Right cardiac atrium (tissue), 5 donors: ENCODE results near the gene KRT5. TPM values are rescaled to one million over a fixed set of nuclear protein-coding genes. Genes with fewer than 3 reads are reported as not detected.
A peak's percentile ranks its signal among the peaks of the same experiment; 100 is the strongest.

Source experiments
- ATAC-seq, 2 donors: fragments of 200-7000 bp; cut with Tn5 transposase; one replicate each; pipeline versions ENCODE4 v1.8.0 to v1.9.1; 2020; ENCODE audit warnings: moderate library complexity in 2 of 2, mild to moderate bottlenecking in 1 of 2
- DNase-seq, 3 donors: peaks; one replicate each; pipeline ENCODE4 v3.0.0-alpha.2; 2020
- H3K27ac ChIP-seq: one replicate; pipeline ENCODE4 v1.5.1; 2013; ENCODE audit warnings: mild to moderate bottlenecking, low read length, control low read depth, moderate library complexity
- H3K27me3 ChIP-seq: one replicate; pipeline ENCODE4 v1.6.1; 2013; ENCODE audit not compliant: control insufficient read depth, insufficient read depth
- H3K4me1 ChIP-seq: one replicate; pipeline ENCODE4 v1.6.1; 2013; ENCODE audit warnings: low read length; ENCODE audit not compliant: control insufficient read depth, insufficient read depth
- H3K4me3 ChIP-seq: one replicate; pipeline ENCODE4 v1.5.1; 2013; ENCODE audit warnings: low read length, control low read depth
- H3K9me3 ChIP-seq: one replicate; pipeline ENCODE4 v1.6.1; 2013; ENCODE audit warnings: low read length; ENCODE audit not compliant: control insufficient read depth
- WGBS: extraction: QIAGEN DNeasy Blood & Tissue Kit; methylation state at CpG from one replicate; pipeline ENCODE4 v1.1.7; 2013; 5-methylcytosine and 5-hydroxymethylcytosine counted together
- intact Hi-C, 4 donors: fragments of 100-400 bp; cut with DNase I; formaldehyde crosslinking; loops; one replicate each; pipeline versions ENCODE4 v1.11.0 to v1.14.0; 2022 to 2023
- long read RNA-seq, 4 donors: library from polyadenylated mRNA; unstranded; transcript quantifications; one replicate each; pipeline ENCODE4 v2.0.0, GENCODE V29; 2020 to 2021
- polyA plus RNA-seq: library from polyadenylated mRNA; stranded (reverse); fragments of 200-250 nt; gene quantifications from one replicate; pipeline ENCODE4 v1.2.3, GENCODE V29; 2013
- total RNA-seq, 4 donors: library from RNA; stranded (reverse); fragmentation: NEBNext Ultra II Directional; extraction: Animal tissue kit (Norgen Biotek cat#: 25700); gene quantifications; one replicate each; pipeline ENCODE4 v1.2.1, GENCODE V29; 2021
- donor health status: healthy with polysubstance abuse.
- donor health status: DM: no; HTN: yes; CAD: no.
- donor health status: DM: no; HTN: no; CAD: no.
- donor health status: DM: no; HTN: yes; CAD: no; lungs with severe emphysema.
- donor health status: DM: yes; HTN: yes; CAD: no.

Gene KRT5
- total RNA-seq (not detected), polyA plus RNA-seq (0.07 TPM)
- long read RNA-seq, donor 1 = 0 reads
- long read RNA-seq, donor 2 = 0 reads
- long read RNA-seq, donor 3 = 0 reads
- long read RNA-seq, donor 4 = 0 reads

DNA sequence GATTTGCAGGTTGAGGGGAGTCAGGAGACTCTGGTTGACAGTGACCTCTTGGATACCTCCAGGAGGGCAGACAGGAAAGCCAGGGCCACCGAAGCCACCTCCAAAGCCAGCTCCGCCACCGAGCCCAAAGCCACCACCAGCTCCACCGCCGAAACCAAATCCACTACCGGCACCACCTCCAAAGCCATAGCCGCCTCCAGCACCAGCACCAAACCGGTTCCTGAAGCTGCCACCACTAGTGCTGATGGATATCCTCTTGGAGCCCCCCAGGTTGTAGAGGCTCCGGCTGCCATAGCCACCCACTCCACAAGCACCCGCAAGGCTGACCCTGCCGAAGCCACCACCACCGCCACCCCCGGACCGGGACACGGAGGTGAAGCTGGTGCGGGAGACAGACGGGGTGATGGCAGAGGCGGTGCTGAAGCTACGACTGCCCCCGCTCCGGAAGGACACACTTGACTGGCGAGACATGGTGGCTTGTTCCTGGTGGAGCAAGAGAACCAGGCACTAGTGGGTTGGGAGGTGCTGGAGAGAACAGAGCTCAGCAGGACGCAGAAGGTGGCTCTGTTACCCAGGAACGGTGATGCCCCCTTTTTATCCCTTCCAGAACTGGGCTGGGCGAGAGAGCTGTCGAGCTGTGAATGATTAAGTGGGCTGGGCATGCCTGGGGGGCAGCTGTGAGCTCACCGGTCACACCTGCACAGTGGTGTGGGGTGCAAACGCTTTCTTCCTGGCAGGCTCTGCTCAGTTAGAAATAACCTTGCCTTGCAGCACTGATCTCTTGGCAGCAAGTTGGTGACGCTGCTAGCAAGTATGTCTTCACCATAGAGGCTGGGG is at the start of gene KRT5:
TSS of gene KRT5 (minus strand) at position 569 of the 837 bp plus-strand sequence. CDS start at position 471, 98 bp downstream.
- ATAC-seq = no peak

DNA sequence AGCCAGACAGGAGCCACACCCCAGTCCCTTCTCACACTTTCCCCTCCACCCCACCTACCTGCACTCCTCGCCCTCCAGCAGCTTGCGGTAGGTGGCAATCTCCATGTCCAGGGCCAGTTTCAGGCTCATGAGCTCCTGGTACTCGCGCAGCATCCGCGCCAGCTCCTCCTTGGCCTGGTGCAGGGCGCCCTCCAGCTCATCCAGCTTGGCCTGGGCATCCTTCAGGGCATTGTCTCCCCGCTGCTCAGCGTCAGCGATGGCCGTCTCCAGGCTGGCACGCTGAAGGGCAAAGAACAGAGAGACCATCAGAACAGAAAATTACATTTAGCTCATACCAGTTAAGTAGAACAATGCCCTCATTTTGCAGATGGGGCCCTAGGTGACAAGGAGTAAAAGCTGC is 47.9 kb upstream of the KRT5 start:
- Histone ChIP-seq H3K27ac (no peak overlapping the region), H3K4me3 (no peak overlapping the region), H3K4me1 (peaks cover 2% of the 10 kb centered on the region), H3K27me3 (no peaks in the 10 kb centered on the region), H3K9me3 (no peaks in the 10 kb centered on the region)
- ATAC-seq (no peak), DNase-seq (peak in 1 of 3 donors; percentile 40)
- 87% methylated on average over 12 of the region's 12 CpGs for WGBS
- intact Hi-C loops = no loop called here

More for the DNA sequence above, at the start of gene KRT5:
- Histone ChIP-seq H3K4me3 (no peak within 1 kb of the TSS), H3K9me3 (no peaks in the 10 kb centered on the region), H3K4me1 (no peaks in the 10 kb centered on the region), H3K27me3 (no peaks in the 10 kb centered on the region), H3K27ac (no peak within 1 kb of the TSS)
- intact Hi-C loops = no loop called here
- 83% methylated on average over 29 of the region's 29 CpGs for WGBS
- DNase-seq = no peak

DNA sequence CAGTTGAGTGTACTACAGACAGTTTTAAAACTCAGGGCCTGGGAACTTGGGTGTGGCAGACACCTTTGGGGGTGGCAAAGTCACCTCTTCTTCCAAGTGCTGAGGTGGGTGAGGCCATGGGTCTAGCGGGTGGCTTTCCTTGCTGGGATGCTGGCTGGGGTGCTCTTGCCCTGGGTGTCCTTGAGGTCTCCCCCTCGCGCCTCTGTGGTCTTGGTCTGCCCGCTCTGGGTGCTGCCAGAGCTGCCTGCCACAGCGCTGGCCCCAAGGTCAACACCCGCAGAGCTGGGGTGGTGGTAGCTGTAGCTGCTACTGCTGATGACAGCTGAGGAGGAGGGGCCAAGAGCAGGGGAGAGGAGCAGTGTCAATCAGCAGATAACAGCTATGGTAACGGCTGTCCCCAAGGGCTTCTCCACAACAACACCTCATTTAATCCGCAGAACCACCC is 46.7 kb upstream of the KRT5 start:
- intact Hi-C loops = no loop called here
- peak; percentile 93 for ATAC-seq
- Histone ChIP-seq H3K27ac (peak overlapping the region; percentile 5), H3K27me3 (no peaks in the 10 kb centered on the region), H3K4me1 (peaks cover 2% of the 10 kb centered on the region), H3K4me3 (no peak overlapping the region), H3K9me3 (no peaks in the 10 kb centered on the region)
- 33% methylated on average over 8 of the region's 8 CpGs for WGBS
- DNase-seq = peak; percentile 60 to 86 (median 83)

DNA sequence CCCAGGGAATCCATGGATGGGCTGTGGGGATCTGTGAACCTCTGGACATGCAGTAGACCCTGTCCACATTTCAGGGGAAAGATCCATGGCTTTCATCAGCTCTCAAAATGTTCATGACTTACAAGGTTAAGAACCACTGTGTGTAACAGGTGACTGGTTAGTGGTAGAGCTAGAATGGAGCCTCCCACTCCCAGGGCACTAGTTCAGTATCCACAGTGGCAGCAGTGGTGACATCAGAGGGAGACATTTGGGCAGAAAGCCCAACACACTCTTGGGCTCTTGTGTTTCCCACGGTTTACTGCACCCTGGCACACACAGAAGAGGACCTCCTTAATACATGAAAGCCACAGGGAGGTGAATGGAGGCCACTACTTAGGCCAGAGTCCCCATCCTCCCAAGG is 44.4 kb upstream of the KRT5 start:
- no peaks in the 10 kb centered on the region for H3K9me3 ChIP-seq
- peaks cover 2% of the 10 kb centered on the region for H3K4me1 ChIP-seq
- DNase-seq = no peak
- WGBS = 44% methylated on average over 1 of the region's 1 CpG
- no peak for ATAC-seq
- no peak overlapping the region for H3K27ac ChIP-seq
- H3K4me3 ChIP-seq = no peak overlapping the region
- intact Hi-C loops = no loop called here
- no peaks in the 10 kb centered on the region for H3K27me3 ChIP-seq

DNA sequence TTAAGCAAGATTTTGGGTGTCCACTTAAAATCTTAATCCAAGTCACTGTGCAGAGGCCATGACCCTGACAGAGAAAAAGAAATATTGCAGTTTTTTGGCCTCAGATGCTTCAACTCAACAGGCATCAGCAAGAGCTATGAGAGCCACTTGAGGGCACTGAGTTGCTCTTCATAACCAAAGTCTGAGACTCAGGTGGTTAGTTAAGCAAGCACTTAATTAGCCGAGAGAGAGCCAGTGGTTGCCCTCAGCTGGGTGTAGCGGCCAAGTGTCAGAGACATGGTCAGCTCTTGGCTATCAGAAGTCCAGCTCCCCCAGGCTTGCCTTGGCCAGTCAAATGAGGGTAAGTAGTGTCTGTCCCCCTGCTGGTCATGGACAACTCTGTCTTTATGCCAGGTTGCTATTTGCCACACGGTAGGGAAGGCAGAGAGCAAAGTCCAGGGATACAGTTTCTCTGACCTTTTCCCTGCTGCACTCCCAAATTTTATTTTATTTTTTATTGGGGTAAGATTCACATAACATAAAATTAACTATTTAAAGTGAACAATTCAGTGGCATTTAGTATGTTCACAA is 41.8 kb upstream of the KRT5 start:
- WGBS = 63% methylated on average over 3 of the region's 3 CpGs
- H3K27me3 ChIP-seq = no peaks in the 10 kb centered on the region
- H3K4me1 ChIP-seq = peaks cover 2% of the 10 kb centered on the region
- no peak overlapping the region for H3K27ac ChIP-seq
- ATAC-seq (no peak), DNase-seq (no peak)
- no peak overlapping the region for H3K4me3 ChIP-seq
- intact Hi-C loops = no loop called here
- H3K9me3 ChIP-seq = no peaks in the 10 kb centered on the region

DNA sequence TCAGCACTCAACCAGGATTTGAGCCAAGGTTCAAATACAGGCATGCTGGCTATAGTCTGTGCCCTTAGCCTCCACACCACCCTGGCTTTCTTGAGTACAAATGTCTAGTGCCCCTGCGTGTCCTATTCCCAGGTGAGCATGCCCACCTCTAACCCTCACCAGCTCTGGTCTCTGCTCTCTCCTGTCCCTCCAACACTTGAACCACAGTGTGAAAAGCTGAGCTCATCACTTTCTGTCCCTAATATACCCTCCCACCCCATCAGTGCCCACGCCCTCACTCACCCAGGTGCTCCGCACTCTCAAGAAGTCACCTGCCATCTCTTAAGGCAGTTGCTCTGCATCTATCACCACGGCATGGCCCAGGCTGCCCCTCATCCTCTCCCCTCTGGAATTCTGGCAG is 39.8 kb upstream of the KRT5 start:
- H3K27ac ChIP-seq = no peak overlapping the region
- intact Hi-C loops = no loop called here

DNA sequence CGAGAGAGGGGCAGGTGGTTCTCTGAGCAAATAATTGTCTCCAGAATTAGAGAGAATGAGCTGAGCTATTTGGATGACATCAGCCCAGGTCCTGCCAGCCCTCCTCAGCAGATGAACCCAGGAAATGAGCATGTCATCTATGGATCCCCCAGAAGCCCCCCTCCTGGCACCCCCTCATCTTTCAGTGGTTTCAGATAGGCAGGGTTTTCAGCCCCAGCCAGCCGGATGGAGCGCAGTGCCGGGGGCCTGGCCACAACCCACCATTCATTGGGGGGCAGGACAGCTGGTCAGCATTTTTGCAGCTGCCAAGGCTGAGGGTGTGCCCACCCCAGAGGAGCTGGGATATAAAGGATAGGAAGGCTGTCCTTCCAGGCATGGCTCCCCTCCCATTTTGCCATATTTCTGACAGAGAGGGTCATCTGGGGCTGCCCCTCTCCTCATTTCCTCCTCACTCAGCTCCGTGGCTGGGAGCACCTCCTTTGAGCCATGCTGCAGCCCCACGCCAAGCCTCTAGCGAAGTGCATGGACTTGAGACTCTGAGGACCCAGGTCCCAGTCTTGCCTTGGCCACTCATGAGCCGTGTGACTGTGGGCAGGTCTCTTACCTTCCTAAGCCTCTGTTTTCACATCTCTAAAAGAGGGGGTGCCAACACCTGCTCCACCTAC is 38.7 kb upstream of the KRT5 start:
- no peak overlapping the region for H3K4me3 ChIP-seq

More for the DNA sequence above, 39.8 kb upstream of the KRT5 start:
- H3K4me1 ChIP-seq = no peaks in the 10 kb centered on the region
- H3K4me3 ChIP-seq = no peak overlapping the region
- no peaks in the 10 kb centered on the region for H3K27me3 ChIP-seq
- H3K9me3 ChIP-seq = no peaks in the 10 kb centered on the region
- no peak for DNase-seq
- whole genome bisulfite sequencing = 78% methylated on average over 4 of the region's 4 CpGs
- ATAC-seq = no peak

DNA sequence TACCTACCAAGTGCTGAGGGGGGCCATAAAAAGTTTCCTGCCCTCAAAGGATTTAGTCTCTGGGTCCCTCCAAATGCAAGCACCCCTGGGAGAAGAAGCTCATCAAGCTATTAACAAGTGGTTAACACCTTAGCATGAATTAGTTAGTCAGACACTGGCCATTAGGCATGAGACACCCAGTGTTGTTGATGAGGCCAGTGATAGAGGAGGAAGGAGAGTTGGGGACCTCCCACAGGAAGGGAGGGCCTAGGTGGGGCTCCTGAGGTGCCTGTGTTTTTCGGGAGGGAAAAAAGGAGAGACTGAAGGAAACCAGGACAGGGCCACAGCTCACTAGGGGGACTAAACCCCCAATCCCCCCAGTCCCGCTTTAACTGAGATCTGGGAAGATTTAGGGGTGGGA is 37.3 kb upstream of the KRT5 start:
- H3K9me3 ChIP-seq = no peaks in the 10 kb centered on the region
- intact Hi-C loops = no loop called here
- H3K4me1 ChIP-seq = no peaks in the 10 kb centered on the region
- H3K27ac ChIP-seq = no peak overlapping the region
- 65% methylated on average over 2 of the region's 2 CpGs for WGBS
- H3K27me3 ChIP-seq = no peaks in the 10 kb centered on the region
- no peak for DNase-seq
- ATAC-seq = no peak
- no peak overlapping the region for H3K4me3 ChIP-seq

More for the DNA sequence above, 38.7 kb upstream of the KRT5 start:
- no peaks in the 10 kb centered on the region for H3K27me3 ChIP-seq
- 77% methylated on average over 8 of the region's 8 CpGs for WGBS
- no peak overlapping the region for H3K27ac ChIP-seq
- peak in 1 of 3 donors; percentile 31 for DNase-seq
- intact Hi-C loops = no loop called here
- H3K4me1 ChIP-seq = no peaks in the 10 kb centered on the region
- no peaks in the 10 kb centered on the region for H3K9me3 ChIP-seq
- ATAC-seq = no peak

DNA sequence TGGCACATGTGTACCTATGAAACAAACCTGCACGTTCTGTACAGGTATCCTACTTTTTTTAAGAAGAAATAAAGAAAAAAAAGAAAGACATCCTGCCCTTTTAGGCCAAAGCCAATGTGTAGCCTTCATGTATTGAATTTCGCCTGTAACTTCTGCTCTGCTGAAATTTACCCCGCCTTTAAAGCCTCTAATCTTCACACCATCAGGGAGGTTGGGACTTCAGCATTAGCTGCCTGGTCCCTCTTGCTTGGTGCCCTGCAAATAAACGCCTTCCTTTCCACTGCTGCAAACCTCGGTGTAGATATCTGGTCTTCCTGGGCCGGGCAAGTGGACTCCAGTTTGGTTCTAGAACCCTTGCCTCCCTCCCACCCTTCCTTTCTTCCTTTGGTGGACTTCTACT is 35.4 kb upstream of the KRT5 start:
- Histone ChIP-seq H3K4me3 (no peak overlapping the region), H3K9me3 (no peaks in the 10 kb centered on the region), H3K27ac (no peak overlapping the region), H3K4me1 (no peaks in the 10 kb centered on the region), H3K27me3 (no peaks in the 10 kb centered on the region)
- intact Hi-C loops = no loop called here
- ATAC-seq (no peak), DNase-seq (no peak)
- WGBS = 76% methylated on average over 6 of the region's 6 CpGs

DNA sequence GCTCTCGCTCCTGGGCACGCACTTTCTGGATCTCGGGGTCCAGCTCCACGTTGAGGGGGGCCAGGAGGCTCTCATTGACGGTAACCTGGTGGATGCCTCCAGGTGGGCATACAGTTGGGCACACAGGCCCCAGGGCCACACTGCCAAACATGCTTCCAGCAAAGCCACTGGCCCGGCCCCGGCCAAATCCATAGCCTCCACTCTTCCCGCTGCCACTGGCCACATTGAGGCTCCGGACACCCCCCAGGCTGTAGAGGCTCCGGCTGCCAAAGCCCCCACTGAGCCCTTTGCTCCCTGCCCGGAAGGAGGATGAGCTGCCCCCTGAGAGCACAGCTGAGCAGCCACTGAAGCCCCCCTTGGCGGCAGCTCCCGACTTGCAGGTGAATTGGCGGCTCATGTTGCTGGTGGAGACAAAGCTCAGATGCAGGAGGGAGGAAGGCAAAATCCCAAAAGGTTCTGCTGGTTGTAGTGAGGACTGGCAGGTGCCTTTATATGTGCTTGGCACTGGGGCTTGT is 32.5 kb upstream of the KRT5 start, which contains the start of gene KRT71:
TSS of gene KRT71 (minus strand) at position 465 of the 515 bp plus-strand sequence. CDS start at position 397, 68 bp downstream.
- H3K4me1 ChIP-seq = no peaks in the 10 kb centered on the region
- DNase-seq = no peak
- intact Hi-C loops = no loop called here
- H3K9me3 ChIP-seq = no peaks in the 10 kb centered on the region
- H3K4me3 ChIP-seq = no peak within 1 kb of the TSS
- 88% methylated on average over 14 of the region's 14 CpGs for WGBS
- H3K27me3 ChIP-seq = no peaks in the 10 kb centered on the region
- no peak within 1 kb of the TSS for H3K27ac ChIP-seq
- ATAC-seq = no peak

DNA sequence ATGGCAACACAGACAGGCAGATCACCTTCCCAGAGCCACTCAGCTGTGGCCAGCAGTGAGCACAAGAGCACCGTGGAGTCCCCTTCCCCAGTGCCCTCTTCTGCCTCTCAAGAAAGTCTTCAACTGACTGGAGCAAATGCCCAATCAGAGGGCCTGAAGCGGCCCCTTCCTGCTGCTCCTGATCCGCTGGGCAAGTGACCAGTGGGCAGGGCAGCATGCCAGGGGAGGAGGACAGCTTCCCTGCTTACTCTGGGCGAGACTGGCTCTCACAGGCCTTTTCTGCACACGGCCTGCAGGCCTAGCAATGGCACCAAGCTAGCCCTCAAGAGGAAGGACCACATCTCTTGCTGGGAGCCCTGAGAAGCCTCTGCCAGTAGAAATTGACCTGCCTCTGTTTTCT is 31.9 kb upstream of the KRT5 start:
- Histone ChIP-seq H3K27ac (no peak overlapping the region), H3K27me3 (no peaks in the 10 kb centered on the region), H3K4me3 (no peak overlapping the region), H3K4me1 (no peaks in the 10 kb centered on the region), H3K9me3 (no peaks in the 10 kb centered on the region)
- ATAC-seq (peak in 1 of 2 donors; percentile 39), DNase-seq (peak in 2 of 3 donors; percentile 72 to 77)
- 57% methylated on average over 5 of the region's 5 CpGs for WGBS
- intact Hi-C loops = no loop called here
